ENCODE results near the gene FOXK1.

FOXK1 gene

DNA sequence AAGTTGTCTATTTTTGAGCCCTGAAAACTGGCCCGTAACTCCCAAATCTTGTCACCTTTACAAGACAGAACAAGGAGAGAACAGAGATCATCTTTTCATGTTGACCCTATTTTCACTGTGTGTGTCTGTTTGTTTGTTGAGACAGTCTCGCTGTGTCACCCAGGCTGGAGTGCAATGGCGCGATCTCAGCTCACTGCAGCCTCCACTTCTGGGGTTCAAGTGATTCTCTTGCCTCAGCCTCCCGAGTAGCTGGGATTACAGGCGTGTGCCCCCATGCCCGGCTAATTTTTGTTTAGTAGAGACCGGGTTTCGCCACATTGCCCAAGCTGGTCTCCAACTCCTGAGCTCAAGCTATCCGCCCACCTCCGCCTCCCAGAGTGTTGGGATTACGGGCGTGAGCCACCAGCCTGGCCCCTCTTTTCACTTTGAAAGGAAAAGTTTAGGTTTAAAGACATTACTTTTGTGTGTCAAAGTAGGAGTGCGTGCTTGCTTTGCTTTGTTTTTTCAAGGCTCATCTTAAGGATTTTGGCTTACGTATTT, 32.1 kb downstream of the FOXK1 start:
- no peak for DNase-seq (ENCODE audit: extremely low read depth, low read depth)
- H3K4me3 ChIP-seq (replicated peaks; ENCODE audit: low read depth, low read length), result no peak overlapping the region
- TF ChIP-seq, protein P1, sequence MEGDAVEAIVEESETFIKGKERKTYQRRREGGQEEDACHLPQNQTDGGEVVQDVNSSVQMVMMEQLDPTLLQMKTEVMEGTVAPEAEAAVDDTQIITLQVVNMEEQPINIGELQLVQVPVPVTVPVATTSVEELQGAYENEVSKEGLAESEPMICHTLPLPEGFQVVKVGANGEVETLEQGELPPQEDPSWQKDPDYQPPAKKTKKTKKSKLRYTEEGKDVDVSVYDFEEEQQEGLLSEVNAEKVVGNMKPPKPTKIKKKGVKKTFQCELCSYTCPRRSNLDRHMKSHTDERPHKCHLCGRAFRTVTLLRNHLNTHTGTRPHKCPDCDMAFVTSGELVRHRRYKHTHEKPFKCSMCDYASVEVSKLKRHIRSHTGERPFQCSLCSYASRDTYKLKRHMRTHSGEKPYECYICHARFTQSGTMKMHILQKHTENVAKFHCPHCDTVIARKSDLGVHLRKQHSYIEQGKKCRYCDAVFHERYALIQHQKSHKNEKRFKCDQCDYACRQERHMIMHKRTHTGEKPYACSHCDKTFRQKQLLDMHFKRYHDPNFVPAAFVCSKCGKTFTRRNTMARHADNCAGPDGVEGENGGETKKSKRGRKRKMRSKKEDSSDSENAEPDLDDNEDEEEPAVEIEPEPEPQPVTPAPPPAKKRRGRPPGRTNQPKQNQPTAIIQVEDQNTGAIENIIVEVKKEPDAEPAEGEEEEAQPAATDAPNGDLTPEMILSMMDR (IDR thresholded peaks at IDR 0.05; ENCODE audit: low read depth, low read length, missing control alignments), result no peak

DNA sequence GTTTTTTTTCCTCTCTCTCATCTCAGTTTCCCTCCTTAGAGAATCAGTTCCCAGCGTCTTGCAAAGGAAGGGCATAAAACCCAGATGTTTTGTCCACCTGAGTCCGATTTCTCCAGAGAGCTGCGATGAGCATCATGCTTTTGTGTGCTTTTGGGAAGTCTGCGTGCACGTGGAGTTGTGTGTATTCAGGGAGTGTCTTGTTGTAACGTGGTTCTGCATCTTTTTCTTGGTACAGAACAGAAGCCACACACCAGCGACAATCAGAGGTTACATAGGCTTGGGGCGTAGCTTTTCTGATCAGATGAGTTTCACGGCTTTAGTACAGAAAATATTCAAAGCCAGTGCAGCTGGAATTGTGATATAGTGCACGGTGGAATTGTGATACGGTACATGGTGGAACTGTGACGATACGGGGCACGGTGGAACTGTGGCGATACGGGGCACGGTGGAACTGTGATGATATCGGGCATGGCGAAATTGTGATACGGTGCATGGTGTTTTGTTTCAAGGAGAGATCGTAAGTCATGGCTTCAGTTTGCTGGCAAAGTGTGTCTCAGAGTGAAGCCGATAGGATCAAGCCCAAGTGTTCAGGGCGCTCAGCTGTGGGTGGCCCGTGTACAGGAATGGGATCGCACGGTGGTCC, 32.8 kb downstream of the FOXK1 start:
- no peak overlapping the region for H3K4me3 ChIP-seq (replicated peaks; ENCODE audit: low read depth, low read length)
- TF ChIP-seq, protein P1 (IDR thresholded peaks at IDR 0.05; ENCODE audit: low read depth, low read length, missing control alignments), result no peak
- DNase-seq (ENCODE audit: extremely low read depth, low read depth), result no peak

DNA sequence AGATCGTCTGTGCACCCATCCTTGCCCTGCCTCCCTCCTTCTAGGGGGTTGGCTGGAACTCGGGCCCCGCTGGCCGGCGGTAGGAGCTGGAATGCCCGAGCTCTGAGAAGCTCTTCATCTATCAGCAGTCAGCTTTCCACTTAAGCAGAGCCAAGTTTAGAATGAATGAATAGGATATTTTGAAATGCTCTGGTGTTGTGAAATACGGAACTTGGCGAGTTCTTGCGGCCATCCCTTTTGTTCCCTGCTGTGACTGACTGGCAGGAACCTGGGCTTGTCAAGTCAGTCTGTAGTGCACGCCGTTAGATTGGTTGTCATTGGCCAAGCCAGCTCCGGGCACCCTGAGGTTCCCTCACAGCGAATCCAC, 33.3 kb downstream of the FOXK1 start:
- TF ChIP-seq, protein P1 (IDR thresholded peaks at IDR 0.05; ENCODE audit: low read depth, low read length, missing control alignments), result no peak
- no peak overlapping the region for H3K4me3 ChIP-seq (replicated peaks; ENCODE audit: low read depth, low read length)
- DNase-seq (ENCODE audit: extremely low read depth, low read depth), result no peak

DNA sequence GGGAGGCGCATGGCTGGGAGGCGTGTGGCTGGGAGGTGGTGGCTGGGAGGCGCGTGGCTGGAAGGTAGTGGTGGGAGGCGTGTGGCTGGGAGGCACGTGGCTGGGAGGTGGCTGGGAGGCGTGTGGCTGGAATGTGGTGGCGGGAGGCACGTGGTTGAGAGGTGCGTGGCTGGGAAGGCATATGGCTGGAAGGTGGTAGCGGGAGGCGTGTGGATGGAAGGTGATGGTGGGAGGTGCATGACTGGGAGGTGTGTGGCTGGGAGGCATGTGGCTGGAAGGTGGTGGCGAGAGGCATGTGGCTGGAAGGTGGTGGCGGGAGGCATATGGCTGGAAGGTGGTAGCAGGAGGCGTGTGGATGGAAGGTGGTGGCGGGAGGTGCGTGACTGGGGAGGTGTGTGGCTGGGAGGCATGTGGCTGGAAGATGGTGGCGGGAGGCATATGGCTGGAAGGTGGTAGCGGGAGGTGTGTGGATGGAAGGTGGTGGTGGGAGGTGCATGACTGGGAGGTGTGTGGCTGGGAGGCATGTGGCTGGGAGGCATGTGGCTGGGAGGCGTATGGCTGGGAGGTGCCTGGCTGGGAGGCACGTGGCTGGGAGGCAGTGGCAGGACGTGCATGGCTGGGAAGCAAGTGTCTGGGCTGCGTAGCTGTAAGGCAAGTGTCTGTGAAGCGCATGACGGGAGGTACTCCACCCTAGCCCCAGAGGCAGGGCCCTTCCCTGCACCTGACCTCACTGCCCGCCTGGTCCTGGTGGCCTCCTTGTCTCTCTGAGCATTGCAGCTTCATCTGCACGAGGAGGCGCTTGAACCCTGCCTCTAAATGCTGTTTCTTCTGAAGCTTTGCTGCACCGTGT, 35.1 kb downstream of the FOXK1 start:
- H3K4me3 ChIP-seq (replicated peaks; ENCODE audit: low read depth, low read length), result no peak overlapping the region
- no peak for DNase-seq (ENCODE audit: extremely low read depth, low read depth)
- TF ChIP-seq, protein P1 (IDR thresholded peaks at IDR 0.05; ENCODE audit: low read depth, low read length, missing control alignments), result no peak

DNA sequence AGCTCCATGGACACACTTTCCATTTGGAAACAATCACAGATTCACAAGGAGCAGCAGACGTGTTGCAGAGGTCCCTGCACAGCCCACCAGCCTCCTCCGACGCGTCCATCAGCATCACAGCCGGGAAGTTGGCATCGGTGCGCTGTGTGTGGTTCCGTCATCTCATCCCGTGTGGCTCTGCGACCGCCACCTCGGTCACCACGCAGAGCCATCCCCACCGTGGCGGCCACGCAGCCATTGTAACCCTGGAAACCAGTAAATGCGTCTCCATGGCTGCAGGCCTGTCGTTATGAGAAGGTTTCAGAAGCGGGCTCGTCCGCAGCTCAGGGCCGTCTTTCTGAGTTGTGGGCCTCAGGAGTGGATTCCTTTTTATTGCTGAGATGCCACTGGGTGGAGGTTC, 36.0 kb downstream of the FOXK1 start:
- DNase-seq (ENCODE audit: extremely low read depth, low read depth), result no peak
- TF ChIP-seq, protein P1 (IDR thresholded peaks at IDR 0.05; ENCODE audit: low read depth, low read length, missing control alignments), result no peak
- H3K4me3 ChIP-seq (replicated peaks; ENCODE audit: low read depth, low read length), result no peak overlapping the region

DNA sequence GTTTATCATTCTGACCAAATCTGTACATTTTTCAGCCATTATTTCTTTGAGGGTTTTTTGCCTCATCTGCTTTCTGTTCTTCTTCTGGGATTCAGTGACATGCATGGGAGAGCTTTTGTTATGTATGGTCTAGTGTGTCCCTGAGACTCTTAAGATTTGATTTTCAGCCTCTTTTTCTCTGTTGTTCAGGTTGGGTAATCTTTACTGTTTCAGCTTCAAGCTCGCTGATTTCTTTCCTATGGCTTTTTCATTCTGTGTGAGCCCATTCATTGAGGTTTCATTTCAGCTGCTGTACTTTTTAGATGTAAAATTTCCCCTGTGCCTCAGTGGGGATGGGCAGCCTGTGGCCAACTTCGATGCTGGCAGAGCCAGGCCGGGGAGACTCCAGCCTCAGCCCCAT, 38.1 kb downstream of the FOXK1 start:
- H3K4me3 ChIP-seq (replicated peaks; ENCODE audit: low read depth, low read length), result no peak overlapping the region
- TF ChIP-seq, protein P1 (IDR thresholded peaks at IDR 0.05; ENCODE audit: low read depth, low read length, missing control alignments), result no peak

More for the DNA sequence above, 38.1 kb downstream of the FOXK1 start:
- no peak for DNase-seq (ENCODE audit: extremely low read depth, low read depth)
